Breast epithelium (tissue), 3 donors: ENCODE measurements around the gene P2RX2.

ENCODE experiments used
- POLR2A ChIP-seq: fragments of 450-650 bp; IDR thresholded peaks from one replicate; pipeline ENCODE4 v1.6.1; 2016; ENCODE audit warnings: antibody characterized with exemption, mild to moderate bottlenecking, moderate library complexity
- TF ChIP-seq, protein P1 (sequence below), 3 donors: fragments of 450-650 bp; IDR thresholded peaks; one replicate each; pipeline ENCODE4 v1.5.1; 2016 to 2017; ENCODE audit warnings: antibody characterized with exemption in 3 of 3, mild to moderate bottlenecking in 3 of 3, moderate library complexity in 3 of 3

DNA sequence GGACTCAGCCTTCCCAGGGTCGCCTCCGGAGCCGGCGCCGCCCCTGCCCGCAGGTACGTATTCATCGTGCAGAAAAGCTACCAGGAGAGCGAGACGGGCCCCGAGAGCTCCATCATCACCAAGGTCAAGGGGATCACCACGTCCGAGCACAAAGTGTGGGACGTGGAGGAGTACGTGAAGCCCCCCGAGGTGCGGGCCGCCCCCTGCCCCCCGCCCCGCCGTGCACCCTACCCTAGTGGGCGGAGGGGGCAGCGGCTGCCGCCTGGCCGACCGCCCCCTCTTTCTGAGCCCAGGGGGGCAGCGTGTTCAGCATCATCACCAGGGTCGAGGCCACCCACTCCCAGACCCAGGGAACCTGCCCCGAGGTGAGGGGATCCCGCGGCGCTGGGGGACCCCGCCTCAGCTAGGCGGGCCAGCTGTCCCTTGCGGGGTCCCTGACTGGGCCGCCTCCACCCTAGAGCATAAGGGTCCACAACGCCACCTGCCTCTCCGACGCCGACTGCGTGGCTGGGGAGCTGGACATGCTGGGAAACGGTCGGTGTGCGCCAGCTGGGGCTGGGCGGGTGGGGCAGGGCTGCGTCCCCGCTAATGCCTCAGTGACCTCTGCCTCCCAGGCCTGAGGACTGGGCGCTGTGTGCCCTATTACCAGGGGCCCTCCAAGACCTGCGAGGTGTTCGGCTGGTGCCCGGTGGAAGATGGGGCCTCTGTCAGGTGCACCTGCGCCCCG lies 973 bp downstream of the P2RX2 start:
- TF ChIP-seq, protein P1, sequence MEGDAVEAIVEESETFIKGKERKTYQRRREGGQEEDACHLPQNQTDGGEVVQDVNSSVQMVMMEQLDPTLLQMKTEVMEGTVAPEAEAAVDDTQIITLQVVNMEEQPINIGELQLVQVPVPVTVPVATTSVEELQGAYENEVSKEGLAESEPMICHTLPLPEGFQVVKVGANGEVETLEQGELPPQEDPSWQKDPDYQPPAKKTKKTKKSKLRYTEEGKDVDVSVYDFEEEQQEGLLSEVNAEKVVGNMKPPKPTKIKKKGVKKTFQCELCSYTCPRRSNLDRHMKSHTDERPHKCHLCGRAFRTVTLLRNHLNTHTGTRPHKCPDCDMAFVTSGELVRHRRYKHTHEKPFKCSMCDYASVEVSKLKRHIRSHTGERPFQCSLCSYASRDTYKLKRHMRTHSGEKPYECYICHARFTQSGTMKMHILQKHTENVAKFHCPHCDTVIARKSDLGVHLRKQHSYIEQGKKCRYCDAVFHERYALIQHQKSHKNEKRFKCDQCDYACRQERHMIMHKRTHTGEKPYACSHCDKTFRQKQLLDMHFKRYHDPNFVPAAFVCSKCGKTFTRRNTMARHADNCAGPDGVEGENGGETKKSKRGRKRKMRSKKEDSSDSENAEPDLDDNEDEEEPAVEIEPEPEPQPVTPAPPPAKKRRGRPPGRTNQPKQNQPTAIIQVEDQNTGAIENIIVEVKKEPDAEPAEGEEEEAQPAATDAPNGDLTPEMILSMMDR (IDR thresholded peaks at IDR 0.05) = no peak
- no peak for TF ChIP-seq POLR2A
